ENCODE results near the gene ZDHHC7.
A peak's percentile ranks its signal among the peaks of the same experiment; 100 is the strongest.
"Not testable (repeated sequence)": the region's sequence is repeated elsewhere in the genome, so short reads cannot be mapped to it uniquely, and the experiment has no call there.

Gene ZDHHC7, protein sequence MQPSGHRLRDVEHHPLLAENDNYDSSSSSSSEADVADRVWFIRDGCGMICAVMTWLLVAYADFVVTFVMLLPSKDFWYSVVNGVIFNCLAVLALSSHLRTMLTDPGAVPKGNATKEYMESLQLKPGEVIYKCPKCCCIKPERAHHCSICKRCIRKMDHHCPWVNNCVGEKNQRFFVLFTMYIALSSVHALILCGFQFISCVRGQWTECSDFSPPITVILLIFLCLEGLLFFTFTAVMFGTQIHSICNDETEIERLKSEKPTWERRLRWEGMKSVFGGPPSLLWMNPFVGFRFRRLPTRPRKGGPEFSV

GRCh38 chr16:85010931-85011845, at the start of gene ZDHHC7:
Gene ZDHHC7, minus strand, starts transcription at chr16:85011535. Its CDS starts 20,917 bp downstream, at chr16:84990618.
- DNase-seq (ENCODE audit: low read depth), result peak; percentile 76

GRCh38 chr16:85058909-85059308, 47.6 kb upstream of the ZDHHC7 start:
- no peak for DNase-seq (ENCODE audit: low read depth)

- DNase-seq (ENCODE audit: low read depth), result no peak
Measured at GRCh38 chr16:85057948-85058347, 46.6 kb upstream of the ZDHHC7 start.

DNA sequence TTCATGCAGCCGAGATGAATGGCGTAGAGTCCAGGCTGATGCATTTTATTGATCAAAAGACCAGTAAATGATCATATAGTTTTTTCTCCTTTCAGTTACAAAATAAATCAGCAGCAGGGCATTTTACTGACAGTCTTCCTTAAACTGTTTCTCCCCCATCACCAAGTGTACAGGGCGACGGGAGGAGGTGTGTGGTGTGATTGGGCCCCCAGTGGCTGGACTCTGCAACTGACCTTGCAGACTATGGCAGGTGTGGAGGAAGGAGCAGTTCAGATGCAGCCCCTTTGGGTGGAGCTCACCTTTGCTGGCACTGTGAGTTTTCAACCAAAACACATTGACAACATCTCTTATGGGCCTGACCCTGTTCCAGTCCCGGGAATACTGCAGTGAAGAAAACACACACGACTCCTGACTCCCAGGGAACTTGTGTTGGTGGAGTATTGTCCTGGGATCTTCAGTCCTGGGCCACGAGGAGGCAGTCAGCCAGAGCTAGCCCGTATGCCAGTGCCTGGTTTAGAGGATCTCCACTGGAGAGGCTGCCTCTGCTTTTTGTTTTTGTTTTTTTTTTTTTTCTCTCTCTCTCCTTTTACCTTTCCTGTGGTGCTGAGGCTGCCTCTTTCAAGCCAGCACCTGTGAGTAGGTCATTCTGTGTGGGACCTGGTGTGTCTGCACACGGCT, 46.0 kb upstream of the ZDHHC7 start:
- DNase-seq (ENCODE audit: low read depth), result no peak

DNA sequence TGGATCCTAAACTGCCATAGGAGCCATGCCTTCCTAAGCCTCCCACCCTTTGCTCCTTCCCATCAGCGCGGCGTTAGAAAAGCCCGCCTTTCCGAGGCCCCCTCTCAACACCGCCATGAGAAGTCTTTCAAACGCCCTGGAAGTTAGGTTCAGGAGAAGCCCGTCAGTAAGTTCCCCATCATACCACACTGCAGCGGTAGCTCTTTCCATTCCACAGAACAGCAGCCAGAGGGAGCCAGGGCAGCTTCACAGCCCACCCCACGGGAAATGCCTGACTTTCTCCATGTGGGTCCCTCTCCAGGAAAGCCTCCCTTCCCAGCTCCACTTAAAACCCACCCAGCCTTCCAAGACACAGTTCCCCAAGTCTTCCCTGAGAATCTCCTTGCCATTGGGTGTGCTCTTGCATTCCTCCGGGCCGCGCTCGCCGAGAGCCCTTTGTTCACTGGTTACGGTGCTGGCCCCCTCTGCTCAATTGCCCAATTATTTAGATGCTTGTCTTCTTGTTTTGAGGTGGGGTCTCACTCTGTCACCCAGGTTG, 44.9 kb upstream of the ZDHHC7 start:
- no peak for DNase-seq (ENCODE audit: low read depth)

DNA sequence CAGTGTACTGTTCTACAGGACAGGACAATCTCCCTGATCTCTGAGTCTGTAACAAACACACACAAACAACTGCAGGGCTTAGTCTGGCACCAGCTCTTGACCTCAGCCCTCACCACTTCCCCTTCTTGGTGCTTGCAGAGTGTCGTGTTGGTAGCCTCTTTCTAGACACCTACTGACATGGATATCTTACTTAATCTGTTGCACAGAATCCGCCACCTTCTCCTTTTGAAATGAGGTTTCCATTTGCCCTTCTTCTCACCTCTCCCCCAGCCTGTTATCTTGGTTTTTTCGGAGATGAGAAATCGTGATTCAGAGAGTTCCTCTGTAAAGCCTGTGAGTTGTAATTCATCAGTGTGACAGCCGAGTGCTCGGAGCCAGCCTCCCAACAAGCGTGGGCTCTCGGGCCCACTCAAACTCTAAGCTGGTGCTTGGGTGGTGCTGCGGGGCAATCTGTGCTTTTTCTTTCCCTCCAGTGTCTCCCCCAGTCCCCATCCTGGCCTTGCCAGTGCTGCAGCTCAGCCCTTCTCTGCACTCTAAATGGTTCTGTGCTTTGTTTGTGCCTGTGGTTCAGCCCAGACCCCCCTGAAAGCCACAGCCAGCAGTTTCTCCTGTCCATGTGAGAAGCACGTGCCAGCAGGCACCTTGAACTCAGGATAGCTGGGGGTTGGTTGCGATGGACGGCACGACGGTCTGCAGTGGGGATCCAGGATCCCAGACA, 44.3 kb upstream of the ZDHHC7 start:
- DNase-seq (ENCODE audit: low read depth), result peak; percentile 57

- no peak for DNase-seq (ENCODE audit: low read depth)
Measured at GRCh38 chr16:85054948-85055492, 43.7 kb upstream of the ZDHHC7 start.

DNA sequence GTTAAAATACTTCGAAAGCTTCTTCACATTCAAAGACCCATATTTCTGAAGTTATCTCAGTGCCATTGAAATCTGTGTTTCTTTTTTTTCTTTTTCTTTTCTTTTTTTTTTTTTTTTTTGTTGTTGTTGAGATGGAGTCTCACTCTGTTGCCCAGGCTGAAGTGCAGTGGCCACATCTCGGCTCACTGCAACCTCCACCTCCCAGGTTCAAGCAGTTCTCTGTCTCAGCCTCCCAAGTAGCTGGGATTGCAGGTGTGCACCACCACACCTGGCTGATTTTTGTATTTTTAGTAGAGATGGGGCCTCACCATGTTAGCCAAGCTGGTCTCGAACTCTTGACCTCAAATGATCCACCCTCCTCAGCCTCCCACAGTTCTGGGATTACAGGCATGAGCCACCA, 43.0 kb upstream of the ZDHHC7 start:
- not testable (repeated sequence) for DNase-seq (ENCODE audit: low read depth)

GRCh38 chr16:85052536-85052935, 41.2 kb upstream of the ZDHHC7 start:
- DNase-seq (ENCODE audit: low read depth), result no peak

DNA sequence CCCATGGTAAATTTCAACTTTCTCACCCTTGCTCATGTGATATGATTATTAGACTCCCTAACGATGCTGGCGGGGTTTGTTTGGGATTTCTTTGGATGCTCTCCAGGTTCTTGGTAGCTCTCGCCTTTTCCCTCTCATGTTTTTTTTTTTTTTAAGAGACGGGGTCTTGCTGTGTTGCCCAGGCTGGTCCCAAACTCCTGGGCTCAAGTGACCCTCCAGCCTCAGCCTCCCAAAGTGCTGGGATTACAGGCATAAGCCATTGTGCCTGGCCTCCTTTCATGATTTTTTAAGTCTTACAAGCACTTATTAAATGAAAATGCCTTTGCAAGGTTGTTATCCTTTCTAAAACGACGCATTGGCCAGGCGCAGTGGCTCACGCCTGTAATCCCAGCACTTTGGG, 40.3 kb upstream of the ZDHHC7 start:
- no peak for DNase-seq (ENCODE audit: low read depth)

DNA sequence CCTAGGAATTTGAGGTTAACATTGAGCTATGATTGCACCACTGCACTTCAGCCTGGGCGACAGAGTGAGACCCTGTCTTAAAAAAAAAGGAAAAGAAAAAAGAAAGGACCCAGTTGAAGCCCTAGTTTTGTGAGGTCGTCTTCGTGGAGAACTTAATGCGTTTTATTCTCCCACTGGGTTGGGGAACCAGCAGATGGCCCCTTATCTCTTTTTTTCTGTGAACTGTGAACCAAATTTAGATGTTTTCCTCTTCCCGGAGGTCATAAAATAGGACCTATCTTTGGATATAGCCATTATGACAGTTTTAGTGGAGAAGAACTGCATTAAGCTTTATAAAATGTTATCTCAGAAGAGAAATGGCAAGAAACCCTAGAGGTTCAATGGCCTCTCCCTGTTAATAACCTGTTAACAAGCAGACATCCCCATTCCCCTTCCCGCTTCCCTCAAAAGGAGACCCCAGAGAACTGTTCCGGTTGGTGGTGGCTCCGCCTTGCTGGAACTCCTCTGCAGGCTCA, 39.8 kb upstream of the ZDHHC7 start:
- no peak for DNase-seq (ENCODE audit: low read depth)

DNA sequence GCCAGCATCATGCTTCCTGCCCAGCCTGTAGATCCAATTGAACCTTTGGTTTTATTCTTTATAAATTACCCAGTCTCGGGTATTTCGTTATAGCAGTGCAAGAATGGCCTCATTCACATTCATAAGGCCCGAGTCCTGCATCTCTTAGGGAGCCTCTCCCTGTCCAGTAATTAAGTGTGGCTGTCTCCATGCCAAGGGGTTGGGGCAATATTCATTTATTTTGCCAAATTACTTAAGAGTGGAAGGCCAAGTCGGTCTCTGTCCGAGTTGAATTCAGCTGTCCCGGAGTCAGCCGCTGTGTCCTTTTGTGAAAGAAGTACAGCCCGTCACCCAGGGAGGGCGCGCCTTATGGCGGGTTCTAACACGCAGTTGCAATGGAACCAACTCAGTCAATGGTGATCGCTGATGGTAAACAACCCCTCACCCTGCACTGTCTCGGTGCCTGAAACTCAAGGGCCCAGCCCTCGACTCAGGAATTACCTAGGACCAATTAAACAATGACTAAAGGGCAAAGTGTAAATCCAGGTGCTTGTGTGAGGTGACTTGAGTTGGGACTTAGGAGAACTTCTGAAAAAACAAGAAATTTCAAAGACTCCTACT, 38.5 kb upstream of the ZDHHC7 start:
- DNase-seq (ENCODE audit: low read depth), result no peak

DNA sequence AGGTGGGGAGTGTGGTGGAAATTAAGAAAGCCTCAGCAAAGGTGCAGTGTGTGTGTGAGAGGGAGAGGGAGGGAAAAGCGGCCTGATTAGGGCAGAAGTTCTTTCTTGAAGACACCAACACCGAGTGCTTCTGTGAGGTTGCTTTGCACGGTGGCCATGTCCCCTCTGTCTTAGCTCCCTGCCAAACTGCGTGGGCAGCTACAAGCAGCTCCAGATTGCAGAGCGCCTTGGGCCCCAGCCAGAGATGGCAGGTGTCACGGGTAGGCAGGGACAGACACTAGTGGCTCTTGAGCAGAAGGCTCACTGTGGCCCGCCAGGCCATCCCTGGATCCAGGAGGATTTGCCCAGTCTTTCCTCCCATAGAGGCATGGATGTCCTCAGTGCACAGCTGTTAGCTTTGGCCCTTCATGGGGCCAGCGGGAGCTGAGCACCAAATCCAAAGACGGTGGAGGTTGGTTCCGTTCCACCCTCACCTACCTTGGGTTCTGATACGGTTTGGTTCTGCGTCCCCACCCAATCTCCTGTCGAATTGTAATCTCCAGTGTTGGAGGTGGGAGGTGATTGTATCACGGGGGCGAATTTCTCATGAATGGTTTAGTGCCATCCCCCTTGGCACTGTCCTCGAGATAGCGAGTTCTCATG, 37.7 kb upstream of the ZDHHC7 start:
- no peak for DNase-seq (ENCODE audit: low read depth)

DNA sequence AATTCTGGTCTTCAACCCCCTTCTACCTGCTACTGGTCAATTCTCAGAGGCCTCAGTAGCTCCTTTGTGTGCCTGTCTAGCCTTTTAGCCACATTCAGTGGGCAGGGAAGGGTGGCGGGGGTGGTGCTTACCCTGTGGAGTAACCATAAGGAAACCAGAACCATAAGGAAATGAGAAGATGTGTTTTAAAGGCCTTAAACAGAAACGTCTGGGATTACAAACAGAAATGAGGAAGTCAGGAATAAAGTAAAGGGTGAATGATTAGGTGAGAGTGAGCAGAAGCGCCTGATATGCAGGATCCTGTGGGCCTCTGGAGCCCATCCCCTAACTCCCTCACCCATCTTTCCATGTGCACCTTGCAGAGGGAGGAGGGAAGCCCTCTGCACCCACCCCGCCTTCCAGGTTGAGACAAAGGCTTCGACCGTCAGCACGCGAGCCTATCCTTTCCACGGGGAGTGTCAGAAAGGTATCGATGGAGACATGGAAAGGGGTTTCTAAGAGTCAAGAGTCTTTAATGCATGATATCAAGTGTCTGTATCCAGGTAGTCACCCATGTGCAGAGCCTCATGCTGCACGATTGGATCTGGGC, 36.6 kb upstream of the ZDHHC7 start:
- no peak for DNase-seq (ENCODE audit: low read depth)

GRCh38 chr16:85046931-85047866, 35.9 kb upstream of the ZDHHC7 start:
- DNase-seq (ENCODE audit: low read depth), result no peak

DNA sequence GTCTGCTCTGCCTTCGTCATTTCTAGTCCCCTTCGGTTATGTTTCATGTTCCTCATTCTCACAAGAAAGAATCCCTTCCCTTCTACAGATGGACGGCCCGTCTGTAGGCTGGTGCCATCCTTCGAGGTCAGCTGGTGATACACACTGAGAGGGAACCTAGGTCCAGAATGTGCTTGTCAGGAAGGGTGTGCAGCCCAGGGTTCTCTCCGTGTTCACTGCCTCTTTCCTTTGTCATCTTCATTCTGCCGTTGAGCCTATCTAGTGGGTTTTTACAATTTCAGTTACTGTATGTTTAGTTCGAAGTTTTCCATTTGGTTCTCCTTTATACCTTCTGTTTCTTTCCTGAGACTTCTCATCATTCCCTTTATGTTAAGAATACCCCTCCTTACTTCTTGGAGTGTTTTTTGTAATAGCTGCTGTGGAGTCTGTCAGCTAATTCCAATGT, 35.2 kb upstream of the ZDHHC7 start:
- DNase-seq (ENCODE audit: low read depth), result no peak

- DNase-seq (ENCODE audit: low read depth), result no peak
Measured at GRCh38 chr16:85045641-85046471, 34.5 kb upstream of the ZDHHC7 start.

GRCh38 chr16:85045077-85045476, 33.7 kb upstream of the ZDHHC7 start:
- no peak for DNase-seq (ENCODE audit: low read depth)

All from activated T-helper 1 cell treated with Interleukin-2 at 50 U/mL for 16 hours (primary cell).